GM13976 (cell line): ENCODE measurements around the gene TCTN1.
A peak's percentile ranks its signal among the peaks of the same experiment; 100 is the strongest.

ENCODE experiments used
- DNase-seq: peaks from one replicate; pipeline ENCODE4 v3.0.0; 2012; ENCODE audit warnings: low spot score
- CTCF ChIP-seq: IDR thresholded peaks from 2 replicates; pipeline ENCODE4 v1.5.1; 2012; ENCODE audit warnings: borderline replicate concordance, mild to moderate bottlenecking; ENCODE audit not compliant: insufficient read depth; ENCODE audit errors: extremely low read depth, missing control alignments, control extremely low read depth
- in situ Hi-C: fragments of 300-500 bp; cut with MboI; formaldehyde crosslinking; loops from one replicate; pipeline ENCODE4 v1.12.0; 2022; ENCODE audit warnings: low sequenced_read_pairs, mixed read lengths, inconsistent platforms; ENCODE audit not compliant: unreplicated experiment

TCTN1 gene

GRCh38 chr12:110687396-110688169, 73.7 kb downstream of the TCTN1 start:
- in situ Hi-C loops = no loop called here
- TF ChIP-seq CTCF = no peak
- no peak for DNase-seq

GRCh38 chr12:110688446-110689280, 74.7 kb downstream of the TCTN1 start, which contains the start of gene HVCN1:
HVCN1 (minus strand) TSS chr12:110689115; CDS start chr12:110683245, 5,870 bp downstream.
- in situ Hi-C loops = no loop called here
- peak; percentile 86 for DNase-seq
- TF ChIP-seq CTCF = no peak

GRCh38 chr12:110689281-110690126, 75.6 kb downstream of the TCTN1 start:
- in situ Hi-C loops = loop anchor here (10.0 kb wide), 1 partner anchor 225 kb away; the partner anchor contains the start of genes FAM216A and GPN3
- peak; percentile 84 for DNase-seq
- TF ChIP-seq CTCF = no peak

- TF ChIP-seq CTCF = no peak
- in situ Hi-C loops = loop anchor here (10.0 kb wide), 1 partner anchor 225 kb away; the partner anchor contains the start of genes FAM216A and GPN3
- no peak for DNase-seq
These were observed 76.2 kb downstream of the TCTN1 start for GRCh38 chr12:110690127-110690430.

GRCh38 chr12:110693731-110694130, 79.8 kb downstream of the TCTN1 start:
- no peak for DNase-seq
- in situ Hi-C loops = loop anchor here (10.0 kb wide), 1 partner anchor 229 kb away; the partner anchor contains the start of genes FAM216A and GPN3

More at GRCh38 chr12:110693731-110694130, 79.8 kb downstream of the TCTN1 start:
- TF ChIP-seq CTCF = no peak
